Neural progenitor cell (in vitro differentiated cells): ENCODE data around the gene ZNF219.

Experiments
- EZH2 ChIP-seq: fragments of 200-600 bp; sonication (generic); IDR thresholded peaks from 2 replicates; pipeline ENCODE4 v1.6.1; 2017; ENCODE audit warnings: antibody characterized with exemption, mild to moderate bottlenecking, moderate library complexity
- TF ChIP-seq, protein P1 (sequence below): fragments of 200-600 bp; sonication (generic); IDR thresholded peaks from 2 replicates; pipeline ENCODE4 v1.5.1; 2017; ENCODE audit warnings: antibody characterized with exemption, mild to moderate bottlenecking

DNA sequence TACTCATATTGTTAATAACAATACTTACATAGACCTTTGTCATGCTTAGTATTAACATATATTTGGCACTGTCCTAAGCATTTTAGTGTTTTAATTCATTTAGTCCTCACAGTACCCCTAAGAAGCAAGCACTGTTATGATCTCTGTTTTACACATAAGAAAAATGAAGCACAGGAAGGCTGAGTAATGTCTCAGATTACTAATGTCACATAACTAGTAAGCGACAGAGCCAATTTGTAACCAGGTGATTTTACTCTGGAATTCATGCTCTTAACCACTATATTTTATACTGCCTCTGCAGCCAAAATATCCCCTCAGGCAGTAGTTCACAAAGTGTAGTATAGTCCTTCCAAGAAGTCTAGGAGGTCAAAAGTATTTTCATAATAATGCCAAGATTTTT lies 22.7 kb upstream of the ZNF219 start:
- TF ChIP-seq, protein P1, sequence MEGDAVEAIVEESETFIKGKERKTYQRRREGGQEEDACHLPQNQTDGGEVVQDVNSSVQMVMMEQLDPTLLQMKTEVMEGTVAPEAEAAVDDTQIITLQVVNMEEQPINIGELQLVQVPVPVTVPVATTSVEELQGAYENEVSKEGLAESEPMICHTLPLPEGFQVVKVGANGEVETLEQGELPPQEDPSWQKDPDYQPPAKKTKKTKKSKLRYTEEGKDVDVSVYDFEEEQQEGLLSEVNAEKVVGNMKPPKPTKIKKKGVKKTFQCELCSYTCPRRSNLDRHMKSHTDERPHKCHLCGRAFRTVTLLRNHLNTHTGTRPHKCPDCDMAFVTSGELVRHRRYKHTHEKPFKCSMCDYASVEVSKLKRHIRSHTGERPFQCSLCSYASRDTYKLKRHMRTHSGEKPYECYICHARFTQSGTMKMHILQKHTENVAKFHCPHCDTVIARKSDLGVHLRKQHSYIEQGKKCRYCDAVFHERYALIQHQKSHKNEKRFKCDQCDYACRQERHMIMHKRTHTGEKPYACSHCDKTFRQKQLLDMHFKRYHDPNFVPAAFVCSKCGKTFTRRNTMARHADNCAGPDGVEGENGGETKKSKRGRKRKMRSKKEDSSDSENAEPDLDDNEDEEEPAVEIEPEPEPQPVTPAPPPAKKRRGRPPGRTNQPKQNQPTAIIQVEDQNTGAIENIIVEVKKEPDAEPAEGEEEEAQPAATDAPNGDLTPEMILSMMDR = no peak
- no peak for TF ChIP-seq EZH2
